Uterus (tissue), 2 donors: ENCODE data around the gene KBTBD8.

Experiments
- CTCF ChIP-seq, 4 experiments: fragments of 200-600 bp in 2 of 4; fragments of 450-650 bp in 2 of 4; sonication (generic) in 2 of 4; IDR thresholded peaks; one replicate each; pipeline ENCODE4 v1.5.1; 2016 to 2019; ENCODE audit warnings: antibody characterized with exemption in 4 of 4, mild to moderate bottlenecking in 2 of 4, moderate library complexity in 1 of 4
- POLR2A ChIP-seq, 2 donors: fragments of 450-650 bp; IDR thresholded peaks; one replicate each; pipeline ENCODE4 v1.6.1; 2016; ENCODE audit warnings: antibody characterized with exemption in 2 of 2, mild to moderate bottlenecking in 1 of 2, moderate library complexity in 1 of 2

DNA sequence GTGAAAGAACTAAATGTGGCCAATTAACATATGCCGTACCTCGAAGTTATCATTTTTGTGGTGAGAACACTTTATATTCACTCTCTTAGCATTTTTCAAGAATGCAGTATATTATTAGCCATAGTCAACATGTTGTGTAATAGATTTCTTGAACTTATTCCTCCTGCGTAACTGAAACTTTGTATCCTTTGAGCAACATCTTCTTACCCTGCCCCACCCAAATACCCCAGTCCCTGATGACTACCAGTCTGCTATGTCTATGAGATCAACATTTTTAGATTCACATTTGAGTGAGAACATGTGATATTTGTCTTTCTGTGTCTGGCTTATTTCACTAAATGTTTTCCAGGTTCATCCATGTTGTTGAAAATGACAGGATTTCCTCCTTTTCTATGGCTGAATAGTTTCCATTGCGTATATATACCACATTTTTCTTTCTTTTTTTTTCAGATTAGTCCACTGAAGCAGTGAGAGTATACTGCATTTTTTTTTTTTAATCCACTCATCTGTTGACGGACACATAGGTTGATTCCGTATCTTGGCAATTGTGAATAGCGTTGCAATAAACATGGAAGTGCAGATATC lies 12.7 kb upstream of the KBTBD8 start:
- TF ChIP-seq POLR2A (IDR thresholded peaks at IDR 0.05) (no peak), CTCF (IDR thresholded peaks at IDR 0.05) (no peak)
